HG02840 (cell line): ENCODE results near the gene PSKH1.
"Not testable (repeated sequence)": the region's sequence is repeated elsewhere in the genome, so short reads cannot be mapped to it uniquely, and the experiment has no call there.

Experiments
- ATAC-seq: cut with Tn5 transposase; IDR thresholded peaks from one replicate; pipeline ENCODE4 v1.9.1; 2021; ENCODE audit warnings: mild to moderate bottlenecking, moderate library complexity, moderate number of reproducible peaks; ENCODE audit not compliant: unreplicated experiment, low FRiP score

PSKH1 gene

DNA sequence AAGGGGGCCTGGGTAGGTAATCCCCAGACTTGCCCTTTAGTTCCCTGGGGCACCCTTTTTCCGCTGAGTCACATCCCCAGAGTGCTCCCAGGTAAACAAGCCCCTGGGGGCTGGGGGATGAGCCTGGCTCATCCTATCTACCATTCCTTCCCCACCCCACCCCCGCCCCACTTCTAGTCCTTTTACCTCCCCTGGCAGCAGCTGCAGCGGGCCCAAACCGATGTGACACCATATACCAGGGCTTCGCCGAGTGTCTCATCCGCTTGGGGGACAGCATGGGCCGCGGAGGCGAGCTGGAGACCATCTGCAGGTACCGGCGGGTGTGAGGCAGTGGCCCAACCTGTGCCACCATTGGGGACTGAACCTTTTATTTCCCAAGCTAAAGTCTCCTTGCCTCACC is 7.5 kb upstream of the PSKH1 start:
- no peak for ATAC-seq

- no peak for ATAC-seq
Observed at GRCh38 chr16:67885976-67886375, 7.1 kb upstream of the PSKH1 start.

DNA sequence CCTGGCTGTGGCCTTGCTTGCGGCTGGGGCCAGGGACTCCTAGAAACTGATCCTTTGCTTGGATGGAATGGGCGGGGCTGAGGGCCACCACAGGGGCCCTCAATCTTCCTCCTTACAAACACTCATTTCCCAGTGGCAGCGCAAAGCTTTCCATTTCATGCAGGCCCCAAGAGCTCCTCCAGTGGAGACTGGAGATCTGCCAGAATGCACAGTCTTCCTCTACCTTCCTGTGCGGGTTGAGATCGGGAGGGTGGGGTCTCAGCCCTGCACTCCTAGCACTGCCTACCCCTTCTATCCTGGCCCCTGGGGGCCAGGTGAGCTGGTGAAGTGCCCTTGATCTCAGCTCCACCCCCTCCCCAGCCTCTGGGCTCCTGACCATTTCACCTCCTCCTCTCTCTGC is 6.7 kb upstream of the PSKH1 start:
- no peak for ATAC-seq

DNA sequence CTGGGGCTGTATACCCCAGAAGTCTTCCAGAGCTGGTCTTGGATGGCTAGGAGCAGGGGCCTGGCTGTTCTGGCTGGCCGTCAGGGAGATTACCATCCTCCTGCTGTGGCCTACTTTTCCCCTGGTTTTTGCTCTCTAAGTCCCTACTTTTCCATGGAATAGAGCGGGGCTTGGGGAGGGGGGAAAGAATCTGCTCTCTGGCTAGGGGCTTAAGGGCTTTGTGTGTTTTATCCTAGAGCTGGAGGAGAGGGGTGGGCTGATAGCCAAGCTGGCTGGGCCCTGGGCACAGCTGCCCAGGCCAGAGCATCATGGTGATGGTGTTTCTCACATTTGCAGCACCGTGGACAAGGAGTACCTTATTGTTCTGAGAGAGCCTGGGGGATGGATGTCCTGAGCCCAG is 4.7 kb upstream of the PSKH1 start:
- ATAC-seq: no peak

- no peak for ATAC-seq
Observed at GRCh38 chr16:67892375-67892774, 679 bp upstream of the PSKH1 start.

DNA sequence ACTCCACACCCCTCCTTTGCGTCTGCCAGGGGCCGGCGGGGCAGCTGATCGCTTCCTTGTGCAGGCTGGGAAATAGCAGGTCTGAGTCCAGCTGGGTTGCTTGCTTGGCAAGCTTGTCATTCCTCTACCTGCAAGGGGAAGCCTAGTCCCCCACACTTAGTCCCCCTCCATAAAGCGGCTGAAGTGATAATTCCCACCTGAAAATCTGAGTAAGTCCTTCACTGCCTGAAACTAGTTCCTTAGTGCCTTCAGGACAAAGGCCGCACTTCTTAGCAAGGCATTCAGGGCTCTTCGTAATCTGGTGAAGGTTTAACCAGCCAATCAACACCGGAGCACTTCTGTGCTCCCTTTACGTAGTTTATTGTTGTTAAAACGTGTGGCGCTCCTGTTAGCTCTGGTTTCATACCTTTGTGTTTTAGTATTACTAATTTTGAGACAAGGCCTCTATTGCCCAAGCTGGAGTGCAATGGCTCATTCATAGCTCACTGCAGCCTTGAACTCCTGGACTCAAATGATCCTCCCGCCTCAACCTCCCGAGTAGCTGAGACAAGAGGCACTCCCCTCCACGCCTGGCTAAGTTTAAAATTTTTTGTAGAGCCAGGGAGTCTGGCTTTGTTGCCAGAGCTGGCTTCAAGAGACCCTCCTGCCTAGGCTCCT is 817 bp downstream of the PSKH1 start:
- peak; percentile 13 for ATAC-seq

DNA sequence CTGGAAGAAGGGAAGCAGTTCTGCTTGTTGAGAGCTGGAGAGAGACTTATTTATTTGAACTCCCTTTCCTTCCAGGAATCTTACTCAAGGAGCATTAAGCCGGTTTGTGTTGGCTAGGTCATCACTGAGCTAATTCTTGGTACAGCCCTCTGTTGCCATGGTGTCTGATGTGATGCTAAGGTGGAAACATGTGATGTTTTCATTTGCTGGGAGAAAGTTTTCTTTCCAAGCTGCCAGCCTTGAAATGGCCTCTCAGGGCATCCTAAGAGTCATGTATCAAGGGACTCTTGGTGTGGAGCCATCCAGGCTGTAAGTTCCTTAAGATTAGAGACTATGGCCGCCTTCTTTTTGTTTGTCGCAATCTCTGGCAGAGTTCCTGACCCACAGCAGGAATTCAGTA is 4.2 kb downstream of the PSKH1 start:
- ATAC-seq: no peak

- ATAC-seq: no peak
Observed at GRCh38 chr16:67901734-67902133, 8.7 kb downstream of the PSKH1 start.

DNA sequence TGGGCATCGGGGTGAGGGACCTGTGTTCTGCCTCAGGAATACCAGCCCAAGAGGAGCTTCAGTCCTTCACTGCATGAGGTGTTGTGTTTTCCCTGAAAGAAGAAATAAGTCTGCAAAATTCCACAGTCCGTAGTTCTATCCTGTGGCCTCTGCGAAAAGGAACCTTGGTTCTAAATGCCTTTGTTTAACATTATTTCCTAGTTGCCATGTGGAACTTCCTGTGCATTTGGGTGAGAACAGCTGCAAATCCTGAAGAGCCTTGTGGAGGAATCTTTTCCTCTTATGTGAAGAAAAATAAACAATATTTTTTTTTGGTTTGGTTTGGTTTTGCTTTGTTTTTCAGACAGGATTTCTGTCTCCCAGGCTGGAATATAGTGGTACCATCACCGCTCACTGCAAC is 9.8 kb downstream of the PSKH1 start:
- no peak for ATAC-seq

- ATAC-seq: no peak
Observed at GRCh38 chr16:67907397-67908180, 14.5 kb downstream of the PSKH1 start.

GRCh38 chr16:67909056-67909742 is 16.1 kb downstream of the PSKH1 start:
- no peak for ATAC-seq

- no peak for ATAC-seq
Observed at GRCh38 chr16:67910158-67910557, 17.1 kb downstream of the PSKH1 start.

DNA sequence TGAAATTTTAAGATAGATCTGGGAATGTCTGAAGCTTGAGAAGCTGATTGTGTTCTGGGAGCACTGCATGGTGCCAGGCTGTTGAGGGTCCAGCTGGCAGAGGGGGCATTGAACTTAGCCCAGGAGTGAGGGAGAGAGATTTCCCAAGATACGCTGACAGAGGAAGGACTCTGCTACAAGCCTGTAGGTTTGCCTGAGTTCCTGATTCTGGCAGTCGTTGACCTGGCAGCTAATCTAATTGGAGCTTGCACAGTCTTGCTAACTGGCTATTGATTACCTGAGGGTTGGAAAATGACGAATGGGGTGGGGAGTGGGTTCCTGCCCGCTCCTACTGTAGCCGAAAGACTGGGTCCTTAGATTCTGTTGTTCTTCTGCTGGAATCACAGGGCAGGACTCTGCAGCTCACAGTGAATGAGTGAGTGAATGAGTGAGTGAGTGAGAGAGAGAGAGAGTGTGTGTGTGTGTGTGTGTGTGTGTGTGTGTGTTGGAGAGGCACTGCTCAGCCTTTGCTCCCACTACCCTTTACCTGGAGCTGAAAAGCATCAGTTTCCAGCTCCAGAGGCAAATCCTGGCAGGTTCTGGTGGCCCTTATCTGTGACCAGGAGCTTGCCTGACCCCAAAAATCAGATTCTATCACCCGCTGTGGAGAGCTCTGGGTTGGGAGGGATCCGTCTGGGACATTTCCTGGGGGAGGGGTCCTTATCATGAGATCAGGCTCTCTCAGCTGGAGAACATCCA is 21.9 kb downstream of the PSKH1 start:
- no peak for ATAC-seq

GRCh38 chr16:67915496-67915769 is 22.4 kb downstream of the PSKH1 start:
- ATAC-seq: not testable (repeated sequence)

GRCh38 chr16:67915831-67916723 is 23.0 kb downstream of the PSKH1 start:
- no peak for ATAC-seq

GRCh38 chr16:67917140-67917851 is 24.2 kb downstream of the PSKH1 start:
- no peak for ATAC-seq

DNA sequence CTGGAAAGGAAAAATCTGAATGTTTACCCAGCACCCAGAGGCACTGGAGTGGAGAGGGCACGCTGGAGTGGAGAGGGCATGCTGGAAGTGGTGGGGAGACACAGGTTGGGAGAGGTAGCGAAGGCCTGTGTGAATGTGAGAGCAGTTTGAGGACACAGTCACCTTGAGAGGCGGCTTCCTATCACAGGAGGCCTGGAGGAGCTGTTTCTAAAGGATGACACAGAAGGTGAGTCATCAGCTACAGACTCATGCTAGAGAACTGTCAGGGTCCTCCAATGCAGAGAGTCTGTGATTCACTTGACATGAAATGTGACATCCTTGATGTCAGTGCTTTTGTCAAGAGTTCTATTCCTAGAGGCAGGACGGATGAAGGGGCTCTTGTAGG is 24.8 kb downstream of the PSKH1 start:
- no peak for ATAC-seq

GRCh38 chr16:67919622-67920221 is 26.7 kb downstream of the PSKH1 start:
- ATAC-seq: no peak

GRCh38 chr16:67922221-67922620 is 29.2 kb downstream of the PSKH1 start:
- no peak for ATAC-seq
